SU-DHL-6 (cell line): ENCODE measurements around the gene MND1.

ENCODE experiments used
- H2AFZ ChIP-seq: fragments of 200-600 bp; sonication (generic); 2 replicates; pipeline ENCODE4 v1.6.1; 2014; ENCODE audit warnings: low read depth, mild to moderate bottlenecking, moderate library complexity, mixed read lengths, antibody characterized with exemption, low read length; ENCODE audit not compliant: severe bottlenecking
- H3F3A ChIP-seq: fragments of 200-600 bp; shearing (Covaris generic); 2 replicates; pipeline ENCODE4 v1.6.0; 2016; ENCODE audit warnings: antibody characterized with exemption, mild to moderate bottlenecking; ENCODE audit not compliant: insufficient read depth
- H3K27ac ChIP-seq: fragments of 200-600 bp; sonication (generic); 2 replicates; pipeline ENCODE4 v1.5.1; 2016; ENCODE audit warnings: low read depth, mild to moderate bottlenecking, low read length, moderate library complexity, mixed read lengths
- H3K27me3 ChIP-seq: fragments of 200-600 bp; sonication (generic), shearing (Covaris generic); 2 replicates; pipeline ENCODE4 v1.6.0; 2014; ENCODE audit warnings: mild to moderate bottlenecking, low read length
- H3K36me3 ChIP-seq: fragments of 200-600 bp; sonication (generic); 2 replicates; pipeline ENCODE4 v1.6.1; 2014; ENCODE audit warnings: mild to moderate bottlenecking, low read length, mixed read lengths
- H3K4me2 ChIP-seq: fragments of 300-600, 200-600 bp; shearing (Covaris generic), sonication (generic); 2 replicates; pipeline ENCODE4 v1.6.0; 2014; ENCODE audit warnings: low read length, low read depth, mild to moderate bottlenecking; ENCODE audit not compliant: poor library complexity, severe bottlenecking
- H3K4me3 ChIP-seq: fragments of 200-600 bp; sonication (generic); 2 replicates; pipeline ENCODE4 v1.5.1; 2014; ENCODE audit warnings: antibody characterized with exemption, low read length, mild to moderate bottlenecking, mixed read lengths; ENCODE audit not compliant: insufficient read depth, poor library complexity, severe bottlenecking
- H3K79me2 ChIP-seq: fragments of 200-600 bp; sonication (generic); 2 replicates; pipeline ENCODE4 v1.6.1; 2014; ENCODE audit warnings: mild to moderate bottlenecking, low read length, moderate library complexity; ENCODE audit not compliant: insufficient read depth
- H3K9ac ChIP-seq: fragments of 200-600 bp; sonication (generic); 2 replicates; pipeline ENCODE4 v1.7.0; 2014; ENCODE audit warnings: mild to moderate bottlenecking, low read length
- H3K9me2 ChIP-seq: fragments of 200-600 bp; sonication (generic); replicated peaks from 2 replicates; pipeline ENCODE4 v1.6.1; 2014; ENCODE audit warnings: low read length; ENCODE audit not compliant: insufficient read depth
- H3K9me3 ChIP-seq: fragments of 200-600 bp; sonication (generic); 2 replicates; pipeline ENCODE4 v1.6.1; 2014; ENCODE audit warnings: low read length, mixed read lengths; ENCODE audit not compliant: insufficient read depth
- H4K20me1 ChIP-seq: fragments of 200-600 bp; sonication (generic); 2 replicates; pipeline ENCODE4 v1.6.1; 2014; ENCODE audit warnings: low read depth, mild to moderate bottlenecking, antibody characterized with exemption, low read length, moderate library complexity, mixed read lengths
- CTCF ChIP-seq: fragments of 200-600 bp; sonication (generic); IDR thresholded peaks from one replicate; pipeline ENCODE4 v1.5.1; 2017; ENCODE audit warnings: antibody characterized with exemption, mild to moderate bottlenecking, low read length, moderate library complexity; ENCODE audit not compliant: insufficient read depth, poor library complexity, severe bottlenecking
- EZH2phosphoT487 ChIP-seq: fragments of 200-600 bp; sonication (generic), shearing (Covaris generic); conservative IDR thresholded peaks from 2 replicates; pipeline ENCODE4 v1.6.1; 2018; ENCODE audit warnings: mild to moderate bottlenecking, antibody characterized with exemption, low read length, moderate library complexity, mixed read lengths

MND1 gene

GRCh38 chr4:153418558-153418957 is 74.1 kb downstream of the MND1 start:
- H3K9me3 ChIP-seq, result no peaks in the 10 kb centered on the region
- H3K36me3 ChIP-seq, result 0 out of 2 replicates have a peak, but pooled peaks cover 4% of the 10 kb centered on the region
- peak overlapping the region; percentile 63 for H3K9ac ChIP-seq
- peaks cover 4% of the 10 kb centered on the region; the same call in 1 of the 2 replicates for H3K79me2 ChIP-seq
- H3K27me3 ChIP-seq, result no peaks in the 10 kb centered on the region
- H3K4me3 ChIP-seq, result peak overlapping the region; percentile 52
- H3F3A ChIP-seq, result peaks cover 71% of the 10 kb centered on the region
- no peaks in the 10 kb centered on the region for H4K20me1 ChIP-seq
- TF ChIP-seq CTCF (no peak), EZH2phosphoT487 (no peak)
- no peaks in the 10 kb centered on the region for H3K9me2 ChIP-seq
- peak overlapping the region; percentile 90 for H3K27ac ChIP-seq
- H3K4me2 ChIP-seq, result peak overlapping the region; percentile 92
- H2AFZ ChIP-seq, result peak overlapping the region; percentile 42

- Histone ChIP-seq H3K36me3 (0 out of 2 replicates have a peak, but pooled peaks cover 4% of the 10 kb centered on the region), H3K27ac (peak overlapping the region; percentile 90), H3F3A (peaks cover 66% of the 10 kb centered on the region), H3K4me3 (peak overlapping the region; percentile 52), H3K9me2 (no peaks in the 10 kb centered on the region), H4K20me1 (no peaks in the 10 kb centered on the region), H3K79me2 (peaks cover 4% of the 10 kb centered on the region; the same call in 1 of the 2 replicates), H3K27me3 (no peaks in the 10 kb centered on the region), H3K9me3 (no peaks in the 10 kb centered on the region), H3K4me2 (peak overlapping the region; percentile 92), H3K9ac (peak overlapping the region; percentile 63), H2AFZ (peak overlapping the region; percentile 42)
- TF ChIP-seq CTCF, result no peak
- TF ChIP-seq EZH2phosphoT487, result no peak
Observed at GRCh38 chr4:153419029-153419428, 74.5 kb downstream of the MND1 start.

- no peaks in the 10 kb centered on the region for H3K27me3 ChIP-seq
- H3K27ac ChIP-seq, result peak overlapping the region; percentile 90
- H3K9ac ChIP-seq, result peak overlapping the region; percentile 63
- H3F3A ChIP-seq, result peaks cover 69% of the 10 kb centered on the region
- peaks cover 4% of the 10 kb centered on the region; the same call in 1 of the 2 replicates for H3K79me2 ChIP-seq
- no peaks in the 10 kb centered on the region for H4K20me1 ChIP-seq
- 0 out of 2 replicates have a peak, but pooled peaks cover 2% of the 10 kb centered on the region for H3K36me3 ChIP-seq
- H3K9me3 ChIP-seq, result no peaks in the 10 kb centered on the region
- no peaks in the 10 kb centered on the region for H3K9me2 ChIP-seq
- TF ChIP-seq EZH2phosphoT487, result no peak
- TF ChIP-seq CTCF, result no peak
- H2AFZ ChIP-seq, result peak overlapping the region; percentile 42
- peak overlapping the region; percentile 92 for H3K4me2 ChIP-seq
- peak overlapping the region; percentile 52 for H3K4me3 ChIP-seq
Observed at GRCh38 chr4:153419673-153420278, 75.3 kb downstream of the MND1 start.
